NCI-H1694 treated with DMSO at 0.1 percent for 48 hours (cell line): ENCODE data around the gene LIN7B.
A peak's percentile ranks its signal among the peaks of the same experiment; 100 is the strongest.
"Not testable (repeated sequence)": the region's sequence is repeated elsewhere in the genome, so short reads cannot be mapped to it uniquely, and the experiment has no call there.

Experiments used
- DNase-seq: peaks from one replicate; lab custom pipeline; 2025; lab: John Stamatoyannopoulos, UW

Gene LIN7B

GRCh38 chr19:49118565-49119410 lies 4.6 kb downstream of the LIN7B start, which contains the start of gene C19orf73:
Gene C19orf73, minus strand, starts transcription at chr19:49119143. Its CDS starts 121 bp downstream, at chr19:49119022.
- DNase-seq: peak; percentile 88

DNA sequence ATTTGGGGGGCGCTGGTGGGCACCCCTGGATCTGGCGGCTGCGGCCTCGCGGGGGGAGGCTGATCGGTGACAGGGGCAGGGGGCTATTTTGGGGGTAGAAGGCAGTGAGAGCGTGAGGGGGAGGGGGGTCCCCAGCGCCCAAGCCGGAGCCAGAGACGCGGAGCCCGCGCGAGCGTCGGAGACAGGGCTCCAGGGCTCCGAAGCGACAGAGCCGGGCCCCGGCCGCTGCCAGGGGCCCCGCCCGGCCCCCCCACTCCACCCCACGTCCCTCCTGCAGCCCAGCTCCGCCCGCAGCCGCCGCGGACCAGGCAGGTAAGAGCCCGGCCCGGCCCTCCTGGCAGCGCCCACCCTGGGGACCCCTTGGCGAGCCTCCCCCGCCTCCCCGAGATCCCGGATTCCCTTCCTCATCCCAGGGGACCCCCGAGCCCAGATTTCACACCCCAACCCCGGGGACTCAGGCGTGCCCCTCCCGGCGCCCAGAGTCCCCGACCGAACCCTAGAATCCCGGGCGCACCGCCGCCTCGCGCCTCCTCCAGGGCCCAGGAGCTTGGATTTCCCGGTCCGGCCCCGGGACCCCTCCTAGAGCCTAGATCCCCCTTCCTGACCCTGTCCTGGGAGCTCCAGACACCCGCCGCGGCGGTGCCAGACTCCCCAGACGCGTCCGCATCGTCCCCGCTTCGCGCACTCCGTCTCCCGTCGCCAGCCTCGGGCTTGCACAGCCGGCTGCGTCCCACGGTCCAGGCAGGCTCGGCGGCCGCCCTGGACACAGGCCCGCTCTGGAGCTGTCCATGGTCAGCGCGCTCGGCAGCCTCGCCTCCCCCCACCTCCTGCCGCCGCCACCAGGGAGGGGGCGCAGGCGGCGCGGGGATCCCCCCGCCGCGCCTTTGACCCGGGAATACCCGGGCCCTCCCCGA lies 5.5 kb downstream of the LIN7B start, which contains the start of gene PPFIA3:
PPFIA3 (plus strand) TSS at position 134 of the 914 bp plus-strand sequence. CDS start 8,330 bp downstream, outside the sequence.
- no peak for DNase-seq

DNA sequence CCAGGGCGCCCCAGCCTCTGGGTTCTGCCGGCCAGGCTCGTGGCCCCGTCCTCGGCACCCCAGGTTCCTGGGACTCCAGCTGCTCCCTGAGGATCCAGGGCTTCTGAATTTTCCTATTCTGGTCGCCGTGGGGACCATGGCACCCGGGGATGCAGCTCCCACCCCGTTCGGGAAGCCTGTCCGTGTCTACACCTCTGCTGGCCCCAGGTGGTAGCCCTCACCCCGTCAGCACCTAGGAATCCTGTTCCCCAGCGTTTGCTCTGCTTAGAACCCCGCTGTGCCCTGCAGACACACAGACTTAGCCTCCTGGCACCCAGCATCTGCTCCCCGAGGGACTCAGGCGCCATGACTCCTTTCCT lies 6.1 kb downstream of the LIN7B start:
- DNase-seq: no peak

GRCh38 chr19:49120868-49121267 lies 6.7 kb downstream of the LIN7B start:
- no peak for DNase-seq

DNA sequence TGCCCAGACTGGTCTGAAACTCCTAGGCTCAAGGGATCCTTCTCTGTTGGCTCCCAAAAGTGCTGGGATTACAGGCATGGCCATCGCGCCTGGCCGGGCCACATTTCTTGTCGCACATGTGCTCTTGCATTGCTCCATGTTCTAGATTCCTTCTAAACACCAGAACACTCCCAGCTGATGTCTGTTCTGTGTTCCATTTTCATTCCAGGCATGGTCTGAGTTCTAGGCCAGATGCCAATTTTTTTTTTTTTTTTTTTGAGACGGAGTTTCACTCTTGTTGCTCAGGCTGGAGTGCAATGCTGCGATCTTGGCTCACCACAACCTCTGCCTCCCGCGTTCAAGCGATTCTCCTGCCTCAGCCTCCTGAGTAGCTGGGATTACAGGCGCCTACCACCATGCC lies 7.7 kb downstream of the LIN7B start:
- not testable (repeated sequence) for DNase-seq

DNA sequence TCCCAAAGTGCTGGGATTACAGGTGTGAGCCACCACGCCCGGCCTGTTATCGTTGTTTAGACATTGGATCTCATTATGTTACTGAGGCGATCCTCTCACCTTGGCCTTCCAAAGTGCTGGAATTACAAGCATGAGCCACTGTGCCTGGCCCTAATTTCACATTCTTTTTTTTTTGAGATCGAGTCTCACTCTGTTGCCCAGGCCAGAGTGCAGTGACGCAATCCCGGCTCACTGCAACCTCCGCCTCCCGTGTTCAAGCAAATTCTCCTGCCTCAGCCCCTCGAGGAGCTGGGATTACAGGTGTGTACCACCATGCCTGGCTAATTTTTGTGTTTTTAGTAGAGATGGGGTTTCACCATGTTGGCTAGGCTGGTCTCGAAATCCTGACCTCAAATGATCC lies 9.1 kb downstream of the LIN7B start:
- DNase-seq: not testable (repeated sequence)

GRCh38 chr19:49125025-49125731 lies 11.0 kb downstream of the LIN7B start:
- DNase-seq: no peak

DNA sequence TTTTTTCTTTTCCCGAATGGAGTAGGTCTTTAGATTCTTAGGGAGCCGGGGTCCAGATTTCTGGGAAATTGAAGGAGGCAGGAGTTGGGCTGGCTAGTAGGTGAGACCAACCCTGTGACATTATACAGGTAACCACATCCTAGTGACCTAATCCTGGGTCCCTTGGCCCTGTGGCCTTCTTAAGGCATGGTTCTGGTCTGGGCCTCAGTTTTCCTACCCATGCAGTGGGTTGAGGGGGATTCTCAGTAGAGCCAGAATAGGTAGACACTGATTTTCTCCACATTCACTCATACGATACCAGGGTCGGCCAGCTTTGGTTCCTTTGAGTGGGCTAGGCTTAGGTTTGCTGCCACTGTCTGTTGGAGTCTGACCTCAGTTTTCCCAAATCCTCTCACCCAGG lies 12.4 kb downstream of the LIN7B start:
- no peak for DNase-seq

DNA sequence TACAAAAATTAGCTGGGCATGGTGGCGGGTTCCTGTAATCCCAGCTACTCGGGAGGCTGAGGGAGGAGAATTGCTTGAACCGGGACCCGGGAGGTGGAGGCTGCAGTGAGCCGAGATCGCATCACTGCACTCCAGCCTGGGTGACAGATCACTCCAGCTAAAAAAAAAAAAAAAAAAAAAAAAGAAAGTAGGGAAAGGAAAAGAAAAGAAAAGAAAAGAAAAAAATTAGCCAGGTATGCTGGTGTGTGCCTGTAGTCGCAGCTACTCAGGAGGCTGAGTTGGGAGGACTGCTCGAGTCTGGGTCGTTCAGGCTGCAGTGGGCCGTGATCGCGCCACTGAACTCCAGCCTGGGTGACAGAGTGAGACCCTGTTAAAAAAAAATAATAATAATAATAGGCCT lies 13.1 kb downstream of the LIN7B start:
- not testable (repeated sequence) for DNase-seq

- peak; percentile 92 for DNase-seq
Measured at GRCh38 chr19:49127674-49128544, 13.7 kb downstream of the LIN7B start.

- DNase-seq: no peak
Measured at GRCh38 chr19:49128545-49129237, 14.5 kb downstream of the LIN7B start.

GRCh38 chr19:49129238-49129583 lies 15.0 kb downstream of the LIN7B start:
- no peak for DNase-seq

GRCh38 chr19:49130325-49130724 lies 16.2 kb downstream of the LIN7B start:
- DNase-seq: no peak

DNA sequence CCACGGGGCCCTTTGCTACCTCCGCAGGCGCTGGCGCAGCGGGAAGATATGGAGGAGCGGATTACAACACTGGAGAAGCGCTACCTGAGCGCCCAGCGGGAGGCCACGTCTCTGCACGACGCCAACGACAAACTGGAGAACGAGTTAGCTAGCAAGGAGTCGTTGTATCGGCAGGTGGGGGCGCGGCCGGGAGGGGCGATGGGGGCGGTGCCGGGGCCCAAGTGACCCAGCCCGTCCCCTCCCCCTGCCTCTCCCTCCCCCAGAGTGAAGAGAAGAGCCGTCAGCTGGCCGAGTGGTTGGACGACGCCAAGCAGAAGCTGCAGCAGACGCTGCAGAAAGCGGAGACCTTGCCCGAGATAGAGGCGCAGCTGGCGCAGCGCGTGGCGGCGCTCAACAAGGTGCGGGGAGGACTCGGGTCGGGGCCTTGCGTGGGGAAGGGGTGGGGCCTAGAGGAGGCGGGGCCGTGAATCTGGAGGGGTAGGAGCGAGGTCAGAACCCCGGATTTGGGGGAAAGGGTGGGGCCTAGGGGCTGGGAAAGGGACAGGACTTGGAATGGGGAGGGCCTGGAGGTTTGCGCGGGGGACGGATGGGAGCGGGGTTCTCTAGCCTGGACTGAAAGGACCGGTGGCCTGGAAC lies 18.9 kb downstream of the LIN7B start:
- DNase-seq: no peak

DNA sequence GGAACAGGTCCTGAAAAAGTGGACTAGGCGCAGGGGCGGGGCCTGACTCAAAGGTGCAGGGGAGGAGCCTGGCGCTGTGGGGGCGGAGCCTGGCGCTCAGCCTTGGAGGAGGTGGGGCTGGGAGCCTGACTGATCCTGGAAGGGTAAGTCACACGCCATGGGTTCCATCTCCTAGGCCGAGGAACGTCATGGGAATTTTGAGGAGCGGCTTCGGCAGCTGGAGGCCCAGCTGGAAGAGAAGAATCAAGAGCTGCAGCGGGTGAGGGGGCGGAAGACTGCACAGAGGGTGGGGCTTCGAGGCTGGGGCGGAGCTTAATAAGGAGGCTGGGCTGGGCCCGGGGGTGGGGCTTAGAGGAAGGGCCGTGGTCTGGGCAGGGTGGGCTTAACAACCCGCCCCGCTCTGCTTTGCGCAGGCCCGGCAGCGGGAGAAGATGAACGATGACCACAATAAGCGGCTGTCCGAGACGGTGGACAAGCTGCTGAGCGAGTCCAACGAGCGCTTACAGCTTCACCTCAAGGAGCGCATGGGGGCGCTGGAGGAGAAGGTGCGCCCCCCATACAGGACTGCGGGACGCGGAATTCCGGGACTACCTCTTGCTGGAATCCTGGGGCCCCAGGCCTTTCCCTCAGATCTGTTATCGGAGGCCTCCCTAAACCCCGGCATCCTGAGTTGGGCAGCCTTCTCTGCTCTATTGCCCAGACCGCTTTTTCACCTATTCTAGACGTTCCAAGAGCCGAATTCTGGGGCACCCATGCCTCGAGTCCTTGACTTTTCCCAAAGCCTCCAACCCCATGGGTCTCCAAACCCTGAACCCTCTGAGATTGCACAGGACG lies 19.7 kb downstream of the LIN7B start:
- DNase-seq: no peak

GRCh38 chr19:49135686-49136085 lies 21.5 kb downstream of the LIN7B start:
- no peak for DNase-seq

DNA sequence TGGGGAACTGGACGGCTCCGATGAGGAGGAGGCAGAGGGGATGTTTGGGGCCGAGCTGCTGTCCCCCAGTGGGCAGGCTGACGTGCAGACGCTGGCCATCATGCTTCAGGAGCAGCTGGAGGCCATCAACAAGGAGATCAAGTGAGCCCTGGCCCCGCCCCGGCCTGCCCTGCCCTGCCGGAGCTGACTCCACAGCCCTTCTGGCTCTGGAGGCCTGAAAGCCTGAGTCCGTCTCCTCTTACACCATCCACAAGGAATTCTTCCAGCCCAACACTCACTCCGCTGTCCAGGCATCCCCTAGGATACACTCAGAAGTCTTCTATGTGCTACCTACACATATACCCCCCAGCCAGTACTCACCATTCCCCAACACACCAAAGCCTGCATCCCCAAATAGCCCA lies 22.6 kb downstream of the LIN7B start:
- DNase-seq: no peak

GRCh38 chr19:49140951-49141350 lies 26.8 kb downstream of the LIN7B start:
- DNase-seq: no peak

GRCh38 chr19:49141352-49141751 lies 27.2 kb downstream of the LIN7B start:
- DNase-seq: no peak
